Measurements from ENCODE around the gene FAM236D. TPM values are rescaled to one million over a fixed set of nuclear protein-coding genes. Genes with fewer than 3 reads are reported as not detected.

Gene FAM236D
- total RNA-seq, 4 donors from 2014 or later: not detected

Other genes starting within 250 kb of the FAM236D start
- gene HDAC8, start 235.4 kb downstream of the FAM236D start, total RNA-seq: 10 to 100 TPM; 46.5 to 74.9 (median 55.4) TPM
- 10 to 100 TPM; 12.4 to 16.1 (median 14.4) TPM for gene PHKA1, start 93.9 kb downstream of the FAM236D start, total RNA-seq
- gene DMRTC1B, start 31.3 kb downstream of the FAM236D start, total RNA-seq: 1 to 10 TPM in 3 of 4 donors, not detected in 1; 1.7 to 2.8 (median 2.1) TPM
- gene FAM236B, start 25.6 kb downstream of the FAM236D start, total RNA-seq: not detected
- gene FAM236C, start 104.4 kb upstream of the FAM236D start, total RNA-seq: not detected
- 10 to 100 TPM in 1 of 4 donors, 1 to 10 TPM in 1, not detected in 2; 2.6 to 11.7 TPM for gene FAM236A, start 130.0 kb upstream of the FAM236D start, total RNA-seq
- gene DMRTC1, start 135.6 kb upstream of the FAM236D start, total RNA-seq: under 1 TPM in 2 of 4 donors, not detected in 2; 0.27 to 0.45 TPM
- gene PABPC1L2B, start 194.7 kb upstream of the FAM236D start, total RNA-seq: not detected